ENCODE results near the gene HMCN2. TPM values are rescaled to one million over a fixed set of nuclear protein-coding genes. Genes with fewer than 3 reads are reported as not detected.

Gene HMCN2
- total and polyA plus RNA-seq, 8 donors = 0.41 to 5.3 (median 0.76) TPM

DNA sequence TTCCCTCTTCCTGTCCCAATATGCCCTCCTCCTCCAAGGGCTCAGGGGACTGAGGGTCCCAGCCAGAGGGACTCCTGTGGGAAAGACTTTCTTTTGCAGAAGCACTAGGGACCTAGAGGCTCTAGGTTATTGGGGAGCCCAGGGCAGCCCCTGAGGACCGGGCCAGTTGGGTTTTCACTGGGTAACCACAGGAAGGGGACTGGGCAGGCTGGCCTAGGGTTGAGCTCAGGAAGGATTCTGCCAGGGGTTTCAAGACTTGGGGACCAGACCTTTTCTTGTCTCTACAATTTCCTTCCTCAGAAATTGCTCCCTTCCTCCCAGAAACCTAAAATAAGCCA, 24.4 kb upstream of the HMCN2 start:
- intact Hi-C loops (cut with DNase I) = no loop called here
- DNase-seq (peak in 1 of 6 donors; percentile 1), FAIRE-seq (no peak), ATAC-seq (no peak)
- no peak for TF ChIP-seq CTCF (IDR thresholded peaks at IDR 0.05)
- H3K27me3 ChIP-seq = no peaks in the 10 kb centered on the region
- WGBS, 2 donors = 96 to 100% methylated on average over 1 of the region's 1 CpG
- no peak overlapping the region for H3K27ac ChIP-seq
- H3K9me3 ChIP-seq = no peaks in the 10 kb centered on the region
- no peak overlapping the region for H3K4me3 ChIP-seq
- H3K4me1 ChIP-seq = no peaks in the 10 kb centered on the region
- no peaks in the 10 kb centered on the region for H3K36me3 ChIP-seq

GRCh38 chr9:130242270-130243014, 23.1 kb upstream of the HMCN2 start:
- H3K27ac ChIP-seq = no peak overlapping the region
- no peaks in the 10 kb centered on the region for H3K36me3 ChIP-seq
- WGBS, 2 donors = 66 to 77% methylated on average over 11 of the region's 11 CpGs
- no peaks in the 10 kb centered on the region for H3K4me1 ChIP-seq
- ATAC-seq (peak in 3 of 4 donors; percentile 3 to 17 (median 17)), DNase-seq (peak in 1 of 6 donors; percentile 9), FAIRE-seq (no peak)
- no peaks in the 10 kb centered on the region for H3K9me3 ChIP-seq
- no peak for TF ChIP-seq CTCF (IDR thresholded peaks at IDR 0.05)
- H3K27me3 ChIP-seq = no peaks in the 10 kb centered on the region
- intact Hi-C loops (cut with DNase I) = no loop called here
- no peak overlapping the region for H3K4me3 ChIP-seq

GRCh38 chr9:130243015-130243881, 22.3 kb upstream of the HMCN2 start:
- H3K9me3 ChIP-seq = no peaks in the 10 kb centered on the region
- H3K36me3 ChIP-seq = no peaks in the 10 kb centered on the region
- no peaks in the 10 kb centered on the region for H3K4me1 ChIP-seq
- TF ChIP-seq CTCF (IDR thresholded peaks at IDR 0.05) = peak; percentile 78 to 94 (median 93)
- peak; percentile 76 to 87 (median 84) for ATAC-seq
- H3K27me3 ChIP-seq = no peaks in the 10 kb centered on the region
- no peak overlapping the region for H3K4me3 ChIP-seq
- FAIRE-seq = no peak
- peak in 5 of 6 donors; percentile 46 to 90 (median 74) for DNase-seq
- intact Hi-C loops (cut with DNase I) = no loop called here
- 20 to 23% methylated on average over 35 of the region's 35 CpGs for WGBS, 2 donors
- no peak overlapping the region for H3K27ac ChIP-seq

DNA sequence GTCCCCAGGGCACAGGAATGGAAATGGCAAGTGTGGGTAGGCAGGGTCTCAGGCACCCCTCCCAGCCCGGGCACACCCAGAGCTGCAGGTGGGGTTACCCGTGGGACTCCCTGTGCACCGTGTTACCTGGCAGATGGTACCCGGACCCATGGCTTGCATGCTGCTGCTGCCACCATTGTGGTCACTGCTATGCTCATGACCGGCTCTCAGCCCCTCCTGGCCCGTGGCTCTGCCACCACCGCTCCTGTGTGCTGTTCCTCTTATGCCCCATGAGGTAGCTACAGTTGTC, 21.7 kb upstream of the HMCN2 start:
- no peak overlapping the region for H3K4me3 ChIP-seq
- no peaks in the 10 kb centered on the region for H3K27me3 ChIP-seq
- intact Hi-C loops (cut with DNase I) = no loop called here
- TF ChIP-seq CTCF (IDR thresholded peaks at IDR 0.05) = no peak
- H3K9me3 ChIP-seq = no peaks in the 10 kb centered on the region
- H3K27ac ChIP-seq = no peak overlapping the region
- ATAC-seq = no peak
- no peaks in the 10 kb centered on the region for H3K4me1 ChIP-seq
- DNase-seq = peak in 1 of 6 donors; percentile 11
- WGBS, 2 donors = 64 to 91% methylated on average over 6 to 7 of the region's 7 CpGs
- FAIRE-seq = no peak
- no peaks in the 10 kb centered on the region for H3K36me3 ChIP-seq
